Measurements from ENCODE around the gene DNAJC16. TPM values are rescaled to one million over a fixed set of nuclear protein-coding genes. Genes with fewer than 3 reads are reported as not detected.

DNAJC16 gene
- total and polyA plus RNA-seq, 9 of the 15 experiments (the other 6 are each of a cell fraction or from before 2014, with no cell fraction given): 6.9 to 16.8 (median 12.8) TPM

GRCh38 chr1:15526490-15527339, at the start of gene DNAJC16 (continued):
- TF ChIP-seq CHD7 (IDR thresholded peaks at IDR 0.05; ENCODE audit: low read depth, low read length) (no peak), PHF8 (IDR thresholded peaks at IDR 0.05; ENCODE audit: borderline replicate concordance, low read length) (peak; percentile 97), NUFIP1 (IDR thresholded peaks at IDR 0.05; ENCODE audit: partially characterized antibody) (no peak), BMI1 (IDR thresholded peaks at IDR 0.05; ENCODE audit: low read length) (peak; percentile 97), PCBP1 (IDR thresholded peaks at IDR 0.05; ENCODE audit: low read depth, low read length, poor library complexity, severe bottlenecking) (peak; percentile 89), ZNF24 (IDR thresholded peaks at IDR 0.05) (peak; percentile 33; the same call in 1 of the 2 replicates), KDM2B (CRISPR knock-in tag; IDR thresholded peaks at IDR 0.05) (peak; percentile 75; the same call in 1 of the 2 replicates), ZNF175 (CRISPR knock-in tag; IDR thresholded peaks at IDR 0.05; ENCODE audit: low read depth) (peak; percentile 1; the same call in 1 of the 2 replicates), MEF2D (tag; conservative IDR thresholded peaks at IDR 0.05; ENCODE audit: low read depth) (no peak; the same call in 1 of the 2 replicates), TOE1 (IDR thresholded peaks at IDR 0.05; ENCODE audit: borderline replicate concordance) (peak; percentile 100), TOE1 (CRISPR knock-in tag; IDR thresholded peaks at IDR 0.05; ENCODE audit: borderline replicate concordance, low read depth) (no peak), NRF1 (conservative IDR thresholded peaks at IDR 0.05 in 1 of 2, IDR thresholded peaks at IDR 0.05 in 1 of 2) (peak; percentile 65 to 73), MYC (IDR thresholded peaks at IDR 0.05; ENCODE audit: low read depth, low read length) (peak; percentile 84), MYC (CRISPR knock-in tag; IDR thresholded peaks at IDR 0.05; ENCODE audit: borderline replicate concordance, low read depth) (peak; percentile 32; the same call in 1 of the 2 replicates), GATAD2B (IDR thresholded peaks at IDR 0.05; ENCODE audit: borderline replicate concordance) (no peak), TRIM24 (IDR thresholded peaks at IDR 0.05) (peak in 1 of 2 experiments; percentile 92; a peak in 2 of 4 replicates)

Data from K562 (cell line).